GM12872 (cell line): Measurements from ENCODE around the gene CYP8B1.

Source experiments
- TF ChIP-seq, protein P1 (sequence below): IDR thresholded peaks from 3 replicates; pipeline ENCODE4 v1.5.1; 2011; ENCODE audit warnings: low read depth, mild to moderate bottlenecking, low read length, moderate library complexity; ENCODE audit not compliant: insufficient read depth

The CYP8B1 gene

DNA sequence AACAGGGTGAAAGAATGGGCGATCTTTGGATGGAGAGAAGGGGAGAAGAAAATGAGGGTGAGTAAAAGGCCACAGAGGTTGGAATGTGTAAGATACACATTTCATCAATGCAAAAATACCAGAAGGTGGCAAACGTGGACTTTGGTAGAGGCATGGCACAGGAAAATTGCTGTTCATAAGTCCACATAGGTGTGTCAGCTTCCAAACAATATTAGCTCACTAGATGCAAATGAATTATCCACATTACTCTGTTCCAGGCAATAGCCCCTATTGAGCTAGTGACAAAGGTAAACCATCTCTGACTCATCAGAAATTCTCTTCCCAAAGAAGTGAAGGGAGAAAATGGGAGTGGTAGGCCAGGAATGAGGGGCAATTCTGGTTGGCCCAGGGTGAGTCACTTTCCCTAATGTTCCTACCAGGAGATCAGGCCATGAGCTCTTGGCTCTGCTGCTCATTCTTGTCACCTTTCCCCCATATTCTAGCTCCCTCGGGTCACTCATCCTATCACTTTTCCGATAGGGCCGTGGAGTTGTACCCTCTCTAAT is 46.5 kb downstream of the CYP8B1 start:
- TF ChIP-seq, protein P1, sequence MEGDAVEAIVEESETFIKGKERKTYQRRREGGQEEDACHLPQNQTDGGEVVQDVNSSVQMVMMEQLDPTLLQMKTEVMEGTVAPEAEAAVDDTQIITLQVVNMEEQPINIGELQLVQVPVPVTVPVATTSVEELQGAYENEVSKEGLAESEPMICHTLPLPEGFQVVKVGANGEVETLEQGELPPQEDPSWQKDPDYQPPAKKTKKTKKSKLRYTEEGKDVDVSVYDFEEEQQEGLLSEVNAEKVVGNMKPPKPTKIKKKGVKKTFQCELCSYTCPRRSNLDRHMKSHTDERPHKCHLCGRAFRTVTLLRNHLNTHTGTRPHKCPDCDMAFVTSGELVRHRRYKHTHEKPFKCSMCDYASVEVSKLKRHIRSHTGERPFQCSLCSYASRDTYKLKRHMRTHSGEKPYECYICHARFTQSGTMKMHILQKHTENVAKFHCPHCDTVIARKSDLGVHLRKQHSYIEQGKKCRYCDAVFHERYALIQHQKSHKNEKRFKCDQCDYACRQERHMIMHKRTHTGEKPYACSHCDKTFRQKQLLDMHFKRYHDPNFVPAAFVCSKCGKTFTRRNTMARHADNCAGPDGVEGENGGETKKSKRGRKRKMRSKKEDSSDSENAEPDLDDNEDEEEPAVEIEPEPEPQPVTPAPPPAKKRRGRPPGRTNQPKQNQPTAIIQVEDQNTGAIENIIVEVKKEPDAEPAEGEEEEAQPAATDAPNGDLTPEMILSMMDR: no peak

DNA sequence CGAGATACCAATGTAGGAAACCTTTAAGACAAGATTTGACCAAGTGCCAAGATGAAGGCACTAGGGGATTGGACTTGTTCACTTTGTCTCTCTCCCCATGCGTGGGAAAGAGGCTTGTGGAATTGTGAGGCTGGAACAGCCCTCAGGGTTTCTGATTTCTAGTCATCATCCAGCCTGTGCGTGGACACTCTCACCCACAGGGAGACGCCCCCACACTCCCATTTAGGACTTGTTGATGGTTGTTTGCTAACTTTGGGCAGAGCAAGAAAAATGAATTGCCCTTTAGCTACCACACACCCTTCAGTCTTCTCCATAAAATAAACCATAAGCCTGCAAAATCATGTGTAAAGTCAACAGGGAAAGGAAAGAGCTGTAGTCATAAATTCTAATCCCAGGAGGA is 48.0 kb downstream of the CYP8B1 start:
- TF ChIP-seq, protein P1: no peak

DNA sequence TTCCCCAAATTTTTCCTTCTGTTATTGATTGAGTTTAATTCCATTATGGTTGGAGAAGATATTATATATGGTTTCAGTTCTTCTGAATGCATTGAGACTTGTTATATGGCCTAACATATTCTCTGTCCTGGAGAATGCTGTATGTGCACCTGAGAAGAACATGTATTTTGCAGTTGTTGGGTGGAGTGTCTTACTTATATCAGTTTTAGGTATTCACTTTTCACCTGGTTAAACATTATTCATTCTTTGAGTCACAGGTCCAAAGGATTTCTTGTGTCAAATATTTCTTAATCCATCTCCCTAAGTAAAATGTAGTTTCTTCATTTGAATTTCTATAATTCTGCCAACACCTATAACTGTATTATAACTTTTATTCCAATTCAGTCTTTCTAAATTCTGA is 48.7 kb downstream of the CYP8B1 start:
- TF ChIP-seq, protein P1: no peak

DNA sequence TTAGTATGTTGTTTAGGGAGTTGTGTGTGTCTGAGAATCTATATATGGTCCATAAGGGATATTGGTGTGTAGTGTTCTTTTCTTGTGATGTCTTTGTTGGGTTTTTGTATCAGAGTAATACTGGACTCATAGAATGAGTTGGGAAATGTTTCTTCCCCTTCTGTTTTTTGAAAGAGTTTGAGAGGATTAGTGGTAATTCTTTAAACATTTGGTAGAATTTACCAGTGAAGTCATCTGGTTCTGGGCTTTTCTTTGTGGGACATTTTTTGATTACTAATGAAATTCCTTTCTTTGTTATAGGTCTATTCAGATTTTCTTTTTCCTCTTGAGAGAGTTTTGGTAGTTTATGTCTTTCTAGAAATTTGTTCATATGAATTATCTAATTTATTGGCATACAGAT is 49.5 kb downstream of the CYP8B1 start:
- TF ChIP-seq, protein P1: no peak

DNA sequence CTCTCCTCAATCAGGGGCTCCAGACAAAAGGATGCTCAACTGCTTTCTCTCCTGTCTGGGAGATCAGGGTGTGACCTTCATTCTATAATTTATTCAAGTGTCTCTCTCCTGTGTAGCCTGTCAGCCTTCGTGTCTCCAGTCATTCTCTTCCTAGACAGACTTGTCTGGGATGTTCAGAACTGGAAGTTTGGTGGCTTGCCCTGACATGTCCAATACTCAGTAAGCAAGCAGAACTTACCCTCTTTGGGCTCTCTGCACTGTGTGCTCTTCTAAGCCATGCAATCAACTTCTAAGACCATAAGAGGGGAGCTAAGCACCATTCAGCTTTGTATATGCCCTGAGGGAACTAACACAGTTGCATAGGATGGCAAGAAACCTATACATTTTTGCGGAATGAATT is 52.3 kb downstream of the CYP8B1 start:
- TF ChIP-seq, protein P1: no peak

DNA sequence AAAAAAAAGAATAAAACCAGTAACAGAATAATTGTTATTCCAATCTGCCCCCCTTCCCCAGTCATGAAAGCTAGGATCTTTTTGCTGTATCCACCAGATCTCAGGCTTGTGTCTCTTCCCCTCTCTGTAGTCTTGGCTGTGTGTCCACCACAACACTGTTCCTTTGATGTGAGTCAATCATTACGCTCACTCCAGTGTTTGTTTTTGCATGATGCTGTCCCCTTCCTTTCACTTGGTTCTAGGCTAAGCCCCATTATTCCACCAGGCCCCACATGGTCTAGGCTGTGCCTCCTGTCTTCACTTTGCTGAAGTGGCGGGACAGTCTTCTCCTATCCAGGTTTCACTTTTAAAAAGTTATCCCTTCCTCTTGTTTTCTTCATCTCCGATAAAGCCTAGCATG is 52.9 kb downstream of the CYP8B1 start:
- TF ChIP-seq, protein P1: no peak
